SJCRH30 (cell line): Measurements from ENCODE around the gene EIF4B. TPM values are rescaled to one million over a fixed set of nuclear protein-coding genes. Genes with fewer than 3 reads are reported as not detected.

Experiments
- DNase-seq, 2 experiments: peaks; one replicate each; pipeline ENCODE4 v3.0.0-alpha.2; 2015 to 2020
- H3K27ac ChIP-seq: fragments of 250-450 bp; sonication (Bioruptor Pico); 2 replicates; pipeline ENCODE4 v1.5.1; 2020; ENCODE audit warnings: mild to moderate bottlenecking, moderate library complexity
- H3K27me3 ChIP-seq: fragments of 250-450 bp; sonication (Bioruptor Pico); 2 replicates; pipeline ENCODE4 v1.5.1; 2020; ENCODE audit warnings: mild to moderate bottlenecking, moderate library complexity
- H3K36me3 ChIP-seq: fragments of 250-450 bp; sonication (Bioruptor Pico); 2 replicates; pipeline ENCODE4 v1.5.1; 2020; ENCODE audit warnings: mild to moderate bottlenecking, moderate library complexity
- H3K4me1 ChIP-seq: fragments of 250-450 bp; sonication (Bioruptor Pico); 2 replicates; pipeline ENCODE4 v1.5.1; 2020; ENCODE audit warnings: mild to moderate bottlenecking, moderate library complexity
- H3K4me3 ChIP-seq: fragments of 250-450 bp; sonication (Bioruptor Pico); 2 replicates; pipeline ENCODE4 v1.5.1; 2020; ENCODE audit warnings: mild to moderate bottlenecking, moderate library complexity
- H3K9me3 ChIP-seq: fragments of 250-450 bp; sonication (Bioruptor Pico); replicated peaks from 2 replicates; pipeline ENCODE4 v1.5.1; 2020; ENCODE audit warnings: mild to moderate bottlenecking, moderate library complexity
- total RNA-seq: library from RNA; depleted of rRNA; stranded (reverse); fragments of >200 nt; shearing (Covaris generic); gene quantifications from 2 replicates; pipeline ENCODE4 v1.2.3, GENCODE V29; 2014

EIF4B gene
- total RNA-seq, 1 experiment from 2014 or later: 541 TPM

DNA sequence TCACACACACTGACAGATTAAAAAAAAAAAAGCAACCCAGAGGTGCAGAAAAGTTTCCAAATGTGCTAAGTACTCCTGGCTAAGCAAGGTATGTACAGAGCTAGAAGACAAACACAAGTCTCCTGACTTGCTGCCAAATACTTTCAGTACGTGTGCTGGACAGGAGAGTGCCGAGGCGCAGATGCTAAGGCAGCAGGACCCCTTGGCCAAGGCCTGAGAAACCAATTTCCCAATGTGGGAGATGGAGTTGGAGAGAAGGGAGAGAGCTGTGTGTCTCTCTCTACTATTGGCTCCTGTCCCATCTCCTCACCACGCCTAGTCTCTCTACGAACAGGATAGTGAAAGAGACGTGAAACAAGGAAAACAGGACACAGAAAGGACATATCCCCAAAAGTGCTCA is 67.6 kb downstream of the EIF4B start:
- peaks cover 2% of the 10 kb centered on the region; the same call in 1 of the 2 replicates for H3K36me3 ChIP-seq
- no peak overlapping the region for H3K4me3 ChIP-seq
- no peaks in the 10 kb centered on the region for H3K27me3 ChIP-seq
- DNase-seq: no peak
- peaks cover 20% of the 10 kb centered on the region for H3K4me1 ChIP-seq
- H3K9me3 ChIP-seq: no peaks in the 10 kb centered on the region
- no peak overlapping the region for H3K27ac ChIP-seq

DNA sequence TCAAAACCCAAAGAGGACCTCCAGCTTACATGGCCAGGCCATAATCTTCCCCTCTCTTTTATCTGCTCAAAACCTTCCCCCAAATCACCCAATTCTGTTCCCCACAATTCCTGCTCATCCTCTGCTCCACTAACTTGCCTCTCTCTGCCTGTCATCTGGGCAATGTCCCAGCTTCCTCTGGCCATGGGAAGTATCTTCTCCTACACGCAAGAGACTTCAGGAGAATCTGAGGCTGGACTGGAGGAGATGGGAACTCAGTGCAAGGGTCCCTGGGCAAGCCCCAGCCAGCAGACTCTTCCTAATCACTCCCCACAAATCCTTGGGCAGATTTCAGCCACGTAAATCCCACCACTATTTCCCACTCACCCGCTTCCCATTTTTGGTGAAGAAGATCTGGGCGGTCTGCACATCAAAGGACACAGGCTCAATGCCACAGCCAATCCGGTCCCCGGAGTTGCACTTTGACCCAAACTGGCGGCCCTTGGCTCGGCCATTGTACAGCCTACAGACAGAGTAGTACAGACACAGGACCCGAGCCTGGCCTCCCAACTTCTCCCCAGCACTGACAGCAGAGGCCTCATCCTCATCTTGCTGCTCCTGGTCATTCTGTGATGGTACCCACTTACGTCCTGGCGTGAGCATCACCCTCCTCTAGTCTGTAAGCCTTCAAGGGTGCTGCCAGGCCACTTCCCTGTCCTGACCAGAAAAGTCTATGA is 68.2 kb downstream of the EIF4B start:
- no peaks in the 10 kb centered on the region for H3K9me3 ChIP-seq
- peaks cover 2% of the 10 kb centered on the region; the same call in 1 of the 2 replicates for H3K36me3 ChIP-seq
- H3K27ac ChIP-seq: no peak overlapping the region
- H3K27me3 ChIP-seq: no peaks in the 10 kb centered on the region
- H3K4me1 ChIP-seq: peaks cover 20% of the 10 kb centered on the region
- no peak for DNase-seq
- H3K4me3 ChIP-seq: no peak overlapping the region

DNA sequence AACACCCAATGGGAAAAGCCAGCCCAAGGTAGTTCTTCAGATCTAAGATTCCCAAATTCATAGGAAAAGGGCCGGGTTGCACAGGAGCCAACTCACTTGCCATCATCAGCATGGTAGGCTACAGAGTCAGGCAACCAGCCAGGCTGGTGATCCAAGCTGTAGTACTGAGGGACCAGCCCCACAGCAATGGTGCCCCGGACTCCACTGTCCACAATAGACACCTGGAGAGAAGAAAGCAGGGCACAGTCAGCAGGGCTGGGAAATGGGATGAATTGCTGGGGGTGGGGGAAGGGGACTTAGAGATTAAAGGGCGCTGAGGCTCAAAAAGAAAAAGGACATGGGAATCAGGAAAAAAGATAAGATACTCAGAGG is 68.7 kb downstream of the EIF4B start:
- no peaks in the 10 kb centered on the region for H3K27me3 ChIP-seq
- no peaks in the 10 kb centered on the region for H3K9me3 ChIP-seq
- peaks cover 2% of the 10 kb centered on the region; the same call in 1 of the 2 replicates for H3K36me3 ChIP-seq
- H3K4me1 ChIP-seq: peaks cover 20% of the 10 kb centered on the region
- no peak for DNase-seq
- no peak overlapping the region for H3K4me3 ChIP-seq
- H3K27ac ChIP-seq: no peak overlapping the region

DNA sequence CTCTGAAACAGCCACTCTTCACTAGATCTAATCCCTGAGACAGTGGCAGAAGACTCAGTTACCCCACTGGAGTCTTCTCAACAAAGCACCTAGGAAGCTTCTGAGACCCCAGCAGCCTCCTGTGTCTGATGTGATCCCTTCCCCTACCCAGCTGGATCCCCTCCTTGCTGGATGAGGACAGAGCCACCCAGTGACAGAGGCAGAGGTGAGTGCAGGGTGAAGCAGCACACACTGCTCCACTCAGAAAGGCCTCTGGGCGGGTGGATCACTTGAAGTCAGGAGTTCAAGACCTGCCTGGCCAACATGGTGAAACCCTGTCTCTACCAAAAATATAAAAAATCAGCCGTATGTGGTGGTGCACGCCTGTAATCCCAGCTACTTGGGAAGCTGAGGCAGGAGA is 70.2 kb downstream of the EIF4B start:
- no peak for DNase-seq

DNA sequence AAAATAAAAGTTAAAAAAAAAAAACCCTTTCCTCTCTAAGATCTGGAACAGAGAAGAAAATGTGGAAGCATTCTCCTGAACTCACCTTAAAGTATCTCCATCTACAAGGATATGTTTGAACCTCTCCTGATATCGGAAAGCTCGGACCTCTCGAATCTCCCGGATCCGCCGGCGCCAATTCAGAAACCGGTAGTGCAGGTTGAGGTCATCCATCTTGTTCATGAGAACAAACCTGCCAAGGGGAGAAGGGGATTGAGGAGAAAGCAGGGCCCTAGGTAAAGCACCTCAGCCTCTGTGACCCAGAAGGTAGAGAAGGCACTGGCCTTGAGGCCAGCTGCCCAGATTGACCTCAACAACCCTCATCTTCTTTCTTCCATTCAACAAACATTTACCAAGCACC is 70.8 kb downstream of the EIF4B start:
- Histone ChIP-seq H3K27ac (no peak overlapping the region), H3K4me3 (no peak overlapping the region), H3K36me3 (peaks cover 2% of the 10 kb centered on the region; the same call in 1 of the 2 replicates), H3K9me3 (no peaks in the 10 kb centered on the region), H3K4me1 (peaks cover 5% of the 10 kb centered on the region), H3K27me3 (no peaks in the 10 kb centered on the region)
- no peak for DNase-seq

More for the DNA sequence above, 70.2 kb downstream of the EIF4B start:
- H3K4me3 ChIP-seq: no peak overlapping the region
- no peaks in the 10 kb centered on the region for H3K9me3 ChIP-seq
- H3K4me1 ChIP-seq: peaks cover 11% of the 10 kb centered on the region
- H3K36me3 ChIP-seq: peaks cover 2% of the 10 kb centered on the region; the same call in 1 of the 2 replicates
- no peaks in the 10 kb centered on the region for H3K27me3 ChIP-seq
- no peak overlapping the region for H3K27ac ChIP-seq

DNA sequence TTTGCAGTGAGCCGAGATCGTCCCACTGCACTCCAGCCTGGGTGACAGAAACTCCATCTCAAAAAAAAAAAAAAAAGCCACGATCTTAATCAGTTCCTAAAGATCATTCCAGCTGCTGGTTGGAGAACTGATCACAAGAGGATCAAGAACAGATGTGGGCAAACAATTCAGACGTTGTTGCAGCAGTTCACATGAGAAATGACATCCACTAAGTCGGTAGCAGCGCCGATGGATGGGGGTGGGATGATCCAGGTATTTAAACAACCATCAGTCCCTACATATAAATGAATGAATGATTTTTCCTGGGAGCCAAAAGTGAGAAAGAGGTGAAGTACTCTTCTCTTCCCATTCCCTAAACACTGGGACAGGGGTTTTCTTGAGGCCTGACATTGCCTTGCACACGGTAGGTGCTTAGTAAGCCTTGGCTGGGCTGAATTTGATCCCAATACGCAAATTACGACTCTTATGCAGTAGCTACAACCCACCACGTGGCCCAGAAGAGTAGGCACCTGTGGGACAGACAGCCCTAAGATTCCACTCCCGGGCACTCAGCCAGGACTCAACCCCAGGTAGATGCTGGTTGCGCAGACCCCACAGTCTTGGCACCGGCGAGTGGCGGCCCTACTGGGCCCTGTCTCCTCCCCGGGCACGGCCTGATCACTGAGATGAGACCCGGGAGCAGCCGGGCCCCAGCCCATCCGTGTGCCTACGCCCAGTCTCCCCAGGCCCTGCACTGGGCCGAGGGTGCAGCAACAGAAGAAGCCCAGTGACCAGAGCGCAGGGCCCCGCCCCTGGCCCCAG is 72.4 kb downstream of the EIF4B start:
- Histone ChIP-seq H3K27me3 (no peaks in the 10 kb centered on the region), H3K4me1 (peaks cover 2% of the 10 kb centered on the region; the same call in 1 of the 2 replicates), H3K27ac (no peak overlapping the region), H3K4me3 (peak overlapping the region; percentile 61), H3K36me3 (peaks cover 2% of the 10 kb centered on the region; the same call in 1 of the 2 replicates), H3K9me3 (no peaks in the 10 kb centered on the region)
- no peak for DNase-seq

DNA sequence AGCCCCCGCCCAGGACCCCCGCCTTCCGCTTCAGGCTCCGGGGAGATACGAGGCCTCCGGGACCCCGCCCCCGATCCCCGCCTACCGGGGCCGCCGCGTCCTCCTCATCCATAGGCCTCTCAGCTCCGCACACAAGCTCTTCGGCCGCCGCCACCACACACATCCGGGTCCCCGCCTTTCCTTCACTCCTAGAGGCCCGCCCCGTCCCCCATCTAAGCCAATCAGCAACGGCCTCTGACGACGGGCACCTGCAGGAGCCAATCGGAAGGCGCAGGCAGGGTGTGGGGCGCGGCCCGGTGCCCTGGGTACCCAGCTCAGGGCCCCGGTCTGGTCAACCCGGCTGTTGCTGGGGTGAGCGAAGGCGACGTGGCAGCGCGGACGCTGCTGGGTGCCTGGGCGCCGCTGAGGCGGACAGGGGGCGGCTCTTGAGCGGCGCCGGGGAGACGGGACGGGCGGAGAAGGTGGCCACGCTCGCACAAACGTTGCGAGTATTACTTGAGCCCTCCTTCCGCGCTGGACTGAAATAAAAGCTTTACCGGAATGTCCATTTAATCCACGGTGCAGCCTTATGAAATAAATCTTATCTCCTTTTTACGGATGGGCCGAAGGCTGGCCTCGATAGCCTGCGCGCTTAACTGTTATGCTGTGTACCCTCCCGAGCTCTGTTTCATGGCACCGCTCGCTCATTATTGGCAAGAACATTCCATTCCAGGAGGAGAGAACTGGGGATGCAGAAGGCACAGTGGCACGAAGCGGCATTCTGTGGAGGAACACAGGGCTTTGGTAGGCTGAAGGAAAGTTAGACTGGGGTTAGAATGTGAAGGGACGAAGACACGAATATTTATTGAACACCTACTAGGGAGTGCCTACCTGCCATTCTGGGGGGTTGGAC is 73.2 kb downstream of the EIF4B start, which contains the start of gene SPRYD3:
TSS of gene SPRYD3 (minus strand) at position 165 of the 892 bp plus-strand sequence. CDS start at position 108, 57 bp downstream.
- DNase-seq: peak; percentile 95 to 97
- H3K27me3 ChIP-seq: no peaks in the 10 kb centered on the region

DNA sequence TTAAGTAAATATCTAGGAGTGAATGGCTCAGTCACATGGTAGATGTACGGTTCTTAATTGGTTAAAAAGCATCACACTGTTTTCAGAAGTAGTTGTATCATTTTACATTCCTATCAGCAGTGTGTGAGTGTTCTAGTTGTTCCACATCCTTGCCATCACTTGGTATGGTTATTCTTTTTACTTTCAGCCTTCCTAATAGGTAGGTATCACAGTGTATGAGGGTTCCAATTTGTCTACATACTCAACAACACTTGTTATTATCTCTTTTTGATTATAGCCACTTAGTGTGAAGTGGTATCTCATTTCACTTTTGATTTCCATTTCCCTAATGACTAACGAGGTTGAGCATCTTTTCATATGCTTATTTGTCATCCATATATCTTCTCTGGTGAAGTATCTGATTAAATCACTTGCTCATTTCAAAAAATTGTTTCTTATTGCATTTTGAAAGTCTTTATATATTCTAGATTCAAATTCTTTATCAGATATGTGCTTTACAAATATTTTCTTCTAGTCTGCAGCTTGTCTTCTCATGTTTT is 76.5 kb downstream of the EIF4B start:
- Histone ChIP-seq H3K4me1 (peaks cover 2% of the 10 kb centered on the region; the same call in 1 of the 2 replicates), H3K27me3 (no peaks in the 10 kb centered on the region), H3K4me3 (no peak overlapping the region), H3K36me3 (no peaks in the 10 kb centered on the region), H3K27ac (no peak overlapping the region), H3K9me3 (no peaks in the 10 kb centered on the region)
- no peak for DNase-seq

More for the DNA sequence above, 73.2 kb downstream of the EIF4B start, which contains the start of gene SPRYD3:
- Histone ChIP-seq H3K4me1 (peaks cover 2% of the 10 kb centered on the region; the same call in 1 of the 2 replicates), H3K4me3 (peak within 1 kb of the TSS; percentile 61), H3K9me3 (no peaks in the 10 kb centered on the region), H3K27ac (peak within 1 kb of the TSS; percentile 58), H3K36me3 (peaks cover 2% of the 10 kb centered on the region; the same call in 1 of the 2 replicates)

DNA sequence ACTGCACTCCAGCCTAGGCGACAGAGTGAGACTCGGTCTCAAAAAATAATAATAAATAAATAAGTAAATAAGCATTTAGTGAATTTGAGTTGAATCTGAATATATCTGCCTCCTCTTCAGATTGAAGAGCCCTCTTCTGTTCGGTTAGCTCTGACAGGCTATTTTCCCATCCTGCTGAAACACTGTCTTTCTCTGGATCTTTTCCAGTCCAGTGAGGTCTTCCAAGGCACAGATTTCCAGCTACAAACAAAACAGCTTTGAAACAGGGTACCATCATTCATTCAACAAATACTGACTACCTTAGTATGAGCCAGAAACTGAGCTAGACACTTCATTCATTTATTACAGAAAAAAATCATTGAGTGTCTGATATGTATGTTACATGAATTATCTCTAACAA is 80.1 kb downstream of the EIF4B start:
- Histone ChIP-seq H3K4me1 (no peaks in the 10 kb centered on the region), H3K9me3 (no peaks in the 10 kb centered on the region), H3K36me3 (no peaks in the 10 kb centered on the region), H3K27ac (no peak overlapping the region), H3K27me3 (no peaks in the 10 kb centered on the region), H3K4me3 (no peak overlapping the region)
- no peak for DNase-seq

DNA sequence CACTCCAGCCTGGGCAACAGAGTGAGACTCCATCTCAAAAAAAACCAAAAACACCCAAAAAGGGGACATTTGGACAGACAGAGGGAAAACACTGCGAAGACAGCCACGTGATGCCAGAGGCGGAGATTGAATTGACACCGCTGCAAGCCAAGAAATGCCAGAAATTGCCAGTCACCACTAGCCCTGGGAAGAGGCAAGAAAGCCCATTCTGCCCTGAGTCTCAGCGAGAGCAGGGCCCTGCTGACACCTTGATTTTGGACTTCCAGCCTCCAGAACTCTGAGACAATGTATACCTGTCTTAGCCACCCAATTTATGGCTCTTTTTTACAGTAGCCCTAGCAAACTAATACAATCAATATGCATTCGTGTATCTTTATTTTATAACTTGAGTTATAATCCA is 83.8 kb downstream of the EIF4B start:
- H3K27me3 ChIP-seq: no peaks in the 10 kb centered on the region
- no peaks in the 10 kb centered on the region for H3K4me1 ChIP-seq
- no peak overlapping the region for H3K27ac ChIP-seq
- H3K4me3 ChIP-seq: no peak overlapping the region
- H3K9me3 ChIP-seq: no peaks in the 10 kb centered on the region
- H3K36me3 ChIP-seq: no peaks in the 10 kb centered on the region
- DNase-seq: no peak

DNA sequence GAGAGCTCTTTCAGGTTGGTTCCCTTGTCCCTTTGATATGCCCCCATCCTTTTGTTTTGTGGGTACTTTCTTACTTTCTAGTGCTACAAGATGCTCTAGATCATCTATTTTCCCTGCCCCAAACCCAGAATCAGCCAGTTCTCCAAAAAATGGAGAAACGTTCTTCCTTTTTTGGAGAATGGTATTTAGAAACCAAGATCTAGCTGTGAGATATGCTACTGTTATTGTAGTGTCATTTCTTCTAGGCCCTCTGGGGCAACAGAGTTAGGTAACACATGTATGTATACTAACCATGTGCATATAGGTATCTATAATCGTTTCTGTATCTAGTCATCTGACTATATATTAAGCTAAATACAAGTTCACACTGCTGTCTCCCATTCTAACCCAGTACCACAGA is 84.3 kb downstream of the EIF4B start:
- Histone ChIP-seq H3K9me3 (no peaks in the 10 kb centered on the region), H3K4me1 (no peaks in the 10 kb centered on the region), H3K27ac (no peak overlapping the region), H3K27me3 (no peaks in the 10 kb centered on the region), H3K36me3 (no peaks in the 10 kb centered on the region), H3K4me3 (no peak overlapping the region)
- DNase-seq: no peak

DNA sequence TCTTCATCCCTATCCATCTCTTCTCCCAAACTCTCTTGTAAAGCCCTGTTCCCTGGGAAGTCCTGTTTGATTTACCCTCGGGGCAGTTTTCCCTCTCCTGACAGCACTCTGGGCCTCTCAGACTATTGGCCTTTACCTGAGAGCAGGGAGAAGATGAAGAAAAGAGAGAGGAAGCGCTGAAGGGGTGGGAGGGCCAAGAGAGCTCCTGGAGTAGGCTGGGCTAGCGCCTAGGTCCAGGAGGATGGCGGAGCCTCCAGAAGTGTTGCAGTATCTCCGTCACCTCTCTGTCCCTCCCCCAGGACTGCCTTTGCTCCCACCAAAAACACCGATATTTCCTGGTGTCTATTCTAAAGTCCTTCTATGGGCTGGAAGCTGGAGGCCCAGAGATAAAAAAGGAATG is 85.5 kb downstream of the EIF4B start:
- no peak for DNase-seq
- Histone ChIP-seq H3K4me1 (0 out of 2 replicates have a peak, but pooled peaks cover 2% of the 10 kb centered on the region), H3K27me3 (no peaks in the 10 kb centered on the region), H3K27ac (no peak overlapping the region), H3K36me3 (no peaks in the 10 kb centered on the region), H3K9me3 (no peaks in the 10 kb centered on the region), H3K4me3 (no peak overlapping the region)
